HepG2 (cell line): ENCODE data around the gene ATP6V0A1. TPM values are rescaled to one million over a fixed set of nuclear protein-coding genes. Genes with fewer than 3 reads are reported as not detected.

Source experiments
- BATF2 ChIP-seq: sonication (generic); formaldehyde crosslinking; IDR thresholded peaks from 2 replicates; pipeline ENCODE4 v1.8.0; 2022; ENCODE audit warnings: mild to moderate bottlenecking, missing genetic modification reagents, moderate library complexity
- CEBPZ ChIP-seq: IDR thresholded peaks from 2 replicates; pipeline ENCODE4 v1.6.1; 2012; ENCODE audit warnings: low read length, improper control_type of control experiment
- EP300 ChIP-seq, 3 experiments: sonication (generic) in 1 of 3; formaldehyde crosslinking in 1 of 3; IDR thresholded peaks; 2 replicates each; pipeline versions ENCODE4 v1.5.1 to v1.6.1; 2011 to 2020; ENCODE audit warnings: low read depth in 2 of 3, low read length in 2 of 3, borderline replicate concordance in 1 of 3, improper control_type of control experiment in 1 of 3, mild to moderate bottlenecking in 1 of 3, missing genetic modification reagents in 1 of 3, moderate library complexity in 1 of 3
- FOXP4 ChIP-seq: sonication (generic); formaldehyde crosslinking; IDR thresholded peaks from 2 replicates; pipeline ENCODE4 v1.4.0; 2020; ENCODE audit warnings: missing genetic modification reagents
- GATAD1 ChIP-seq: IDR thresholded peaks from 2 replicates; pipeline ENCODE4 v1.6.1; 2016; ENCODE audit warnings: missing genetic modification reagents, missing compliant biosample characterization
- HBP1 ChIP-seq: IDR thresholded peaks from 2 replicates; pipeline ENCODE4 v1.6.1; 2016; ENCODE audit warnings: low read depth, control low read depth
- JUNB ChIP-seq: sonication (generic); formaldehyde crosslinking; IDR thresholded peaks from 2 replicates; pipeline ENCODE4 v1.8.0; 2022; ENCODE audit warnings: missing genetic modification reagents, mild to moderate bottlenecking, borderline replicate concordance
- MAFK ChIP-seq, 2 experiments: IDR thresholded peaks in 1 of 2; conservative IDR thresholded peaks in 1 of 2; 2 replicates each; pipeline ENCODE4 v1.6.1; 2011; ENCODE audit warnings: improper control_type of control experiment in 2 of 2, low read length in 2 of 2
- MTA1 ChIP-seq: sonication (generic); formaldehyde crosslinking; IDR thresholded peaks from 2 replicates; pipeline ENCODE4 v1.4.0; 2020; ENCODE audit warnings: missing genetic modification reagents, mild to moderate bottlenecking, borderline replicate concordance
- PHF8 ChIP-seq: sonication (generic); formaldehyde crosslinking; IDR thresholded peaks from 2 replicates; pipeline ENCODE4 v1.5.0; 2020; ENCODE audit warnings: missing genetic modification reagents
- RARA ChIP-seq: IDR thresholded peaks from 2 replicates; pipeline ENCODE4 v1.6.1; 2016; ENCODE audit warnings: missing genetic modification reagents, missing compliant biosample characterization
- RFX1 ChIP-seq: fragments of 450-650 bp; IDR thresholded peaks from 2 replicates; pipeline ENCODE4 v1.6.1; 2017
- TBL1XR1 ChIP-seq: fragments of 150-350 bp; IDR thresholded peaks from 2 replicates; pipeline ENCODE4 v1.6.1; 2014; ENCODE audit warnings: borderline replicate concordance, low read length; ENCODE audit not compliant: partially characterized antibody
- ZFP37 ChIP-seq: sonication (generic); formaldehyde crosslinking; IDR thresholded peaks from 2 replicates; pipeline ENCODE4 v1.4.0; 2020; ENCODE audit warnings: missing genetic modification reagents, borderline replicate concordance
- ZNF503 ChIP-seq: sonication (generic); formaldehyde crosslinking; IDR thresholded peaks from 2 replicates; pipeline ENCODE4 v1.4.0; 2020; ENCODE audit warnings: missing genetic modification reagents
- ZNF547 ChIP-seq: sonication (generic); formaldehyde crosslinking; IDR thresholded peaks from 2 replicates; pipeline ENCODE4 v1.5.1; 2020; ENCODE audit warnings: mild to moderate bottlenecking, missing genetic modification reagents
- ZNF747 ChIP-seq: sonication (generic); formaldehyde crosslinking; IDR thresholded peaks from 2 replicates; pipeline ENCODE4 v1.8.1; 2023; ENCODE audit warnings: missing genetic modification reagents, mild to moderate bottlenecking, borderline replicate concordance
- ZNF792 ChIP-seq: IDR thresholded peaks from 2 replicates; pipeline ENCODE4 v1.6.1; 2016
- polyA plus RNA-seq, 8 experiments: library from polyadenylated mRNA; depleted of rRNA in 3 of 8; stranded (reverse) in 7 of 8; unstranded in 1 of 8; fragments of >200 nt; fragmentation: Illumina TruSeq in 4 of 8; extraction: Trizol in 4 of 8; gene quantifications; 2 replicates each; pipeline versions ENCODE4 v1.2.1 to v1.2.3, GENCODE V29; 2011 to 2016; ENCODE audit warnings: low read depth in 4 of 8, missing spikeins in 1 of 8, mixed read lengths in 1 of 8; ENCODE audit not compliant: insufficient read depth in 1 of 8
- total RNA-seq, 5 experiments: library from RNA; depleted of rRNA; stranded (reverse); fragments of >200 nt; fragmentation: Illumina TruSeq; extraction: Trizol; gene quantifications; 2 replicates each; pipeline ENCODE4 v1.2.3, GENCODE V29; 2016; ENCODE audit warnings: low read depth in 1 of 5

Gene ATP6V0A1
- total and polyA plus RNA-seq, 2 of the 13 experiments (the other 11 are each of a cell fraction or from before 2014, with no cell fraction given) = 27.9 to 54.1 TPM

GRCh38 chr17:42561897-42562387 is 103.3 kb downstream of the ATP6V0A1 start, which contains the start of gene COASY (continued):
- TF ChIP-seq CEBPZ (no peak), TBL1XR1 (peak; percentile 90), ZNF792 (CRISPR knock-in tag) (peak; percentile 75), BATF2 (CRISPR knock-in tag) (peak; percentile 58; the same call in 1 of the 2 replicates), HBP1 (CRISPR knock-in tag) (peak; percentile 81; the same call in 1 of the 2 replicates), RFX1 (no peak), RARA (CRISPR knock-in tag) (peak; percentile 59), ZFP37 (CRISPR knock-in tag) (peak; percentile 75), MAFK (conservative IDR thresholded peaks at IDR 0.05 in 1 of 2, IDR thresholded peaks at IDR 0.05 in 1 of 2; ENCODE audit: low read length in 2 of 2) (0 out of 4 replicates have a peak, but pooled peaks of 1 of the 2 experiments have one; percentile 4), ZNF547 (peak; percentile 58), ZNF747 (CRISPR knock-in tag) (peak; percentile 90; the same call in 1 of the 2 replicates), PHF8 (peak; percentile 73), EP300 (IDR thresholded peaks at IDR 0.05; ENCODE audit: low read depth in 2 of 2, low read length in 2 of 2) (peak in 1 of 2 experiments; percentile 70; a peak in 1 of 4 replicates), EP300 (CRISPR knock-in tag; IDR thresholded peaks at IDR 0.05; ENCODE audit: borderline replicate concordance) (peak; percentile 37; the same call in 1 of the 2 replicates), ZNF503 (no peak; the same call in 1 of the 2 replicates), JUNB (CRISPR knock-in tag) (peak; percentile 34; the same call in 1 of the 2 replicates), GATAD1 (CRISPR knock-in tag) (peak; percentile 97), FOXP4 (CRISPR knock-in tag) (peak; percentile 78), MTA1 (no peak)
